HepG2 (cell line): ENCODE results near the gene C9orf50. TPM values are rescaled to one million over a fixed set of nuclear protein-coding genes. Genes with fewer than 3 reads are reported as not detected.
"Not testable (repeated sequence)": the region's sequence is repeated elsewhere in the genome, so short reads cannot be mapped to it uniquely, and the experiment has no call there.

ENCODE experiments used
- ATAC-seq: fragments of 200-7000 bp; cut with Tn5 transposase; 3 replicates; pipeline ENCODE4 v1.9.1; 2020; ENCODE audit warnings: mild to moderate bottlenecking, moderate library complexity
- BruUV-seq: library from RNA; stranded (reverse); fragments of 400-500 nt; replicated peaks from 2 replicates; lab custom pipeline; 2021; lab: Mats Ljungman, UMichigan
- CTCF ChIA-PET: fragments of 300-600 bp; formaldehyde crosslinking; extraction: SDS; loops from one replicate; lab custom pipeline; 2021; ENCODE audit warnings: low total read pairs, inconsistent platforms, low intra/inter-chr PET ratio; lab: Yijun Ruan, JAX
- POLR2A ChIA-PET: fragments of 350-600 bp; sonication (Branson Sonifier 250); formaldehyde crosslinking; loops from one replicate; lab custom pipeline; 2020; ENCODE audit warnings: antibody characterized with exemption, inconsistent platforms; lab: Yijun Ruan, JAX
- DNase-seq: peaks from one replicate; pipeline ENCODE4 v3.0.0-alpha.2; 2015; ENCODE audit warnings: low spot score
- FAIRE-seq: peaks from 3 replicates; lab custom pipeline; 2011; peaks lifted over from hg19 to GRCh38; lab: Jason Lieb, UNC
- H2AFZ ChIP-seq: one replicate; pipeline ENCODE4 v1.6.1; 2011; ENCODE audit warnings: low read length, inconsistent platforms
- H3K27ac ChIP-seq: fragments of 300-600 bp; 3 replicates; pipeline ENCODE4 v1.8.0; 2011; ENCODE audit warnings: mixed run types, mild to moderate bottlenecking, mixed read lengths, low read length, inconsistent platforms; ENCODE audit not compliant: insufficient read depth; ENCODE audit errors: extremely low read length
- H3K27me3 ChIP-seq, 2 experiments: fragments of 200-600 bp in 1 of 2; 2 replicates in 1 of 2; 3 replicates in 1 of 2; pipeline versions ENCODE4 v1.6.0 to v1.8.0; 2011; ENCODE audit warnings: low read length in 2 of 2, mild to moderate bottlenecking in 2 of 2, moderate library complexity in 2 of 2, inconsistent platforms in 1 of 2; ENCODE audit not compliant: insufficient read depth in 2 of 2, control insufficient read depth in 1 of 2
- H3K36me3 ChIP-seq, 2 experiments: fragments of 200-600 bp in 1 of 2; replicated peaks in 1 of 2; 2 replicates in 1 of 2; 3 replicates in 1 of 2; pipeline versions ENCODE4 v1.5.1 to v1.8.0; 2011; ENCODE audit warnings: low read length in 2 of 2, inconsistent platforms in 1 of 2; ENCODE audit not compliant: insufficient read depth in 2 of 2, control insufficient read depth in 1 of 2
- H3K4me1 ChIP-seq: 2 replicates; pipeline ENCODE4 v1.5.1; 2012; ENCODE audit warnings: low read length, inconsistent platforms; ENCODE audit not compliant: insufficient read depth
- H3K4me2 ChIP-seq: 2 replicates; pipeline ENCODE4 v1.6.0; 2011; ENCODE audit warnings: low read depth, low read length, inconsistent platforms
- H3K4me3 ChIP-seq, 3 experiments: fragments of 200-600 bp in 1 of 3; sonication (generic), shearing (Covaris generic) in 1 of 3; replicated peaks in 1 of 3; 2 replicates each; pipeline ENCODE4 v1.5.1; 2011 to 2016; ENCODE audit warnings: low read length in 3 of 3, inconsistent platforms in 2 of 3, low read depth in 2 of 3, mild to moderate bottlenecking in 2 of 3, control low read depth in 1 of 3, mixed read lengths in 1 of 3; ENCODE audit not compliant: insufficient read depth in 1 of 3
- H3K79me2 ChIP-seq: one replicate; pipeline ENCODE4 v1.6.1; 2011; ENCODE audit warnings: low read length, inconsistent platforms; ENCODE audit not compliant: insufficient read depth
- H3K9ac ChIP-seq: 2 replicates; pipeline ENCODE4 v1.6.0; 2011; ENCODE audit warnings: mild to moderate bottlenecking, low read depth, low read length, inconsistent platforms; ENCODE audit not compliant: insufficient read depth
- H3K9me3 ChIP-seq: 2 replicates; pipeline ENCODE4 v1.5.1; 2012; ENCODE audit warnings: mild to moderate bottlenecking, low read length
- H4K20me1 ChIP-seq: 2 replicates; pipeline ENCODE4 v1.6.0; 2011; ENCODE audit warnings: inconsistent platforms, mild to moderate bottlenecking, low read length, moderate library complexity; ENCODE audit not compliant: insufficient read depth
- AGO2 ChIP-seq: fragments of 200-400 bp; formaldehyde crosslinking; optimal IDR thresholded peaks from 2 replicates; pipeline ENCODE3; 2017; ENCODE audit warnings: mild to moderate bottlenecking, low read depth, low read length, moderate library complexity
- ZNF335 ChIP-seq: sonication (generic); formaldehyde crosslinking; IDR thresholded peaks from 2 replicates; pipeline ENCODE4 v1.4.0; 2020; ENCODE audit warnings: missing genetic modification reagents
- WGBS: methylation state at CpG from one replicate; pipeline ENCODE4 v1.1.6; 2017; ENCODE audit warnings: low lambda C conversion rate; 5-methylcytosine and 5-hydroxymethylcytosine counted together
- in situ Hi-C: cut with HindIII; loops from 2 replicates; pipeline ENCODE4 v1.10.0; 2017; ENCODE audit warnings: low pct_unique_long_range_greater_than_20kb; ENCODE audit not compliant: extremely low pct_ligation_motif_present
- intact Hi-C: fragments of 100-400 bp; cut with micrococcal nuclease; formaldehyde crosslinking; loops from one replicate; pipeline ENCODE4 v1.10.0; 2022; ENCODE audit not compliant: unreplicated experiment
- polyA plus RNA-seq, 8 experiments: library from polyadenylated mRNA; depleted of rRNA in 3 of 8; stranded (reverse) in 7 of 8; unstranded in 1 of 8; fragments of >200 nt; fragmentation: Illumina TruSeq in 4 of 8; extraction: Trizol in 4 of 8; gene quantifications; 2 replicates each; pipeline versions ENCODE4 v1.2.1 to v1.2.3, GENCODE V29; 2011 to 2016; ENCODE audit warnings: low read depth in 4 of 8, missing spikeins in 1 of 8, mixed read lengths in 1 of 8; ENCODE audit not compliant: insufficient read depth in 1 of 8
- total RNA-seq, 5 experiments: library from RNA; depleted of rRNA; stranded (reverse); fragments of >200 nt; fragmentation: Illumina TruSeq; extraction: Trizol; gene quantifications; 2 replicates each; pipeline ENCODE4 v1.2.3, GENCODE V29; 2016; ENCODE audit warnings: low read depth in 1 of 5

Gene C9orf50
- total and polyA plus RNA-seq, 2 of the 13 experiments (the other 11 are each of a cell fraction or from before 2014, with no cell fraction given): not detected

GRCh38 chr9:129637102-129637501 is 16.2 kb upstream of the C9orf50 start:
- Histone ChIP-seq H3K4me1 (peaks cover 15% of the 10 kb centered on the region), H3K27me3 (no peaks in the 10 kb centered on the region; a peak in 1 of 5 replicates), H3K36me3 (peaks cover 42 to 67% of the 10 kb centered on the region in 2 experiments; a peak in 4 of 5 replicates), H2AFZ (no peak overlapping the region), H3K9ac (no peak overlapping the region), H3K9me3 (no peaks in the 10 kb centered on the region), H3K27ac (no peak overlapping the region), H3K4me3 (no peak overlapping the region), H4K20me1 (peaks cover 16% of the 10 kb centered on the region; the same call in 1 of the 2 replicates), H3K4me2 (no peak overlapping the region), H3K79me2 (peaks cover 34% of the 10 kb centered on the region)
- POLR2A ChIA-PET: interaction anchor here (0.9 to 1.6 kb wide), 2 partner anchors 9 to 12 kb away, joined by 3 to 5 read pairs; no protein-coding TSS in a partner anchor
- intact Hi-C loops (no loop called here), in situ Hi-C loops (no loop called here)
- FAIRE-seq (no peak), ATAC-seq (no peak), DNase-seq (no peak)
- CTCF ChIA-PET: no interaction called here
- WGBS: 90% methylated on average over 4 of the region's 9 CpGs
- BruUV-seq: no TSS peak
- TF ChIP-seq AGO2 (peak; percentile 91), ZNF335 (CRISPR knock-in tag) (no peak)

GRCh38 chr9:129636343-129636742 is 15.4 kb upstream of the C9orf50 start:
- H3K4me3 ChIP-seq, H3K9me3 ChIP-seq, H3K9ac ChIP-seq, CTCF ChIA-PET, FAIRE-seq, H3K4me2 ChIP-seq, DNase-seq, H3K27ac ChIP-seq, intact Hi-C loops, H3K27me3 ChIP-seq, H2AFZ ChIP-seq, ATAC-seq, in situ Hi-C loops: not testable (repeated sequence)
- Histone ChIP-seq H3K36me3 (peaks cover 46 to 74% of the 10 kb centered on the region in 2 experiments; a peak in 4 of 5 replicates), H4K20me1 (peaks cover 19% of the 10 kb centered on the region), H3K4me1 (peaks cover 15% of the 10 kb centered on the region), H3K79me2 (peaks cover 38% of the 10 kb centered on the region)
- POLR2A ChIA-PET: interaction anchor here (0.9 to 1.6 kb wide), 2 partner anchors 8 to 12 kb away, joined by 3 to 5 read pairs; no protein-coding TSS in a partner anchor
- TSS peak; percentile 12 for BruUV-seq
- WGBS: 97% methylated on average over 10 of the region's 10 CpGs
